Effector memory CD8-positive, alpha-beta T cell (primary cell): ENCODE results near the gene FGD3.
A peak's percentile ranks its signal among the peaks of the same experiment; 100 is the strongest.

ENCODE experiments used
- ATAC-seq: fragments of 150-1000 bp; cut with Tn5 transposase; replicated peaks from 2 replicates; pipeline ENCODE4 v1.10.0; 2021; ENCODE audit warnings: mild to moderate bottlenecking, moderate library complexity
- DNase-seq, 3 experiments: peaks; one replicate each; pipeline ENCODE4 v3.0.0; 2021
- H3K27ac Mint-ChIP-seq, 2 donors: one replicate each; pipeline ENCODE4 v1.8.0; 2022; ENCODE audit warnings: mild to moderate bottlenecking in 2 of 2, mixed read lengths in 2 of 2, moderate library complexity in 2 of 2
- H3K27me3 Mint-ChIP-seq, 2 donors: one replicate each; pipeline ENCODE4 v1.8.0; 2022; ENCODE audit warnings: mixed read lengths in 2 of 2
- H3K36me3 Mint-ChIP-seq: one replicate; pipeline ENCODE4 v1.8.0; 2022; ENCODE audit warnings: mild to moderate bottlenecking, moderate library complexity, mixed read lengths; ENCODE audit not compliant: insufficient read depth
- H3K4me1 Mint-ChIP-seq, 2 donors: one replicate each; pipeline ENCODE4 v1.8.0; 2022; ENCODE audit warnings: low read depth in 2 of 2, mixed read lengths in 2 of 2
- H3K4me3 Mint-ChIP-seq, 2 donors: one replicate each; pipeline ENCODE4 v1.8.0; 2022; ENCODE audit warnings: mild to moderate bottlenecking in 2 of 2, mixed read lengths in 2 of 2, moderate library complexity in 2 of 2
- H3K9me3 Mint-ChIP-seq, 2 donors: one replicate each; pipeline ENCODE4 v1.8.0; 2022; ENCODE audit warnings: mixed read lengths in 2 of 2

FGD3 gene

GRCh38 chr9:93064392-93065134, 117.2 kb downstream of the FGD3 start:
- DNase-seq (peak; percentile 86 to 87 (median 86)), ATAC-seq (peak; percentile 97)
- Mint-ChIP-seq H3K4me1 (peaks cover 54 to 70% of the 10 kb centered on the region in 2 donors), H3K27ac (peak overlapping the region; percentile 96 to 97), H3K27me3 (no peaks in the 10 kb centered on the region), H3K9me3 (no peaks in the 10 kb centered on the region), H3K4me3 (peak overlapping the region; percentile 81 to 89), H3K36me3 (peaks cover 21% of the 10 kb centered on the region)

- peaks cover 47 to 64% of the 10 kb centered on the region in 2 donors for H3K4me1 Mint-ChIP-seq
- H3K36me3 Mint-ChIP-seq: peaks cover 25% of the 10 kb centered on the region
- peak overlapping the region; percentile 96 to 97 for H3K27ac Mint-ChIP-seq
- ATAC-seq: no peak
- no peak for DNase-seq
- no peaks in the 10 kb centered on the region for H3K27me3 Mint-ChIP-seq
- no peaks in the 10 kb centered on the region for H3K9me3 Mint-ChIP-seq
- peak overlapping the region; percentile 81 to 89 for H3K4me3 Mint-ChIP-seq
These were observed 117.9 kb downstream of the FGD3 start for GRCh38 chr9:93065135-93065720.

GRCh38 chr9:93066978-93067603, 119.8 kb downstream of the FGD3 start:
- Mint-ChIP-seq H3K27me3 (no peaks in the 10 kb centered on the region), H3K36me3 (peaks cover 25% of the 10 kb centered on the region), H3K4me1 (peaks cover 31 to 48% of the 10 kb centered on the region in 2 donors), H3K9me3 (no peaks in the 10 kb centered on the region), H3K27ac (no peak overlapping the region), H3K4me3 (no peak overlapping the region)
- DNase-seq: no peak
- no peak for ATAC-seq

- ATAC-seq: no peak
- DNase-seq: no peak
- no peaks in the 10 kb centered on the region for H3K27me3 Mint-ChIP-seq
- peaks cover 27% of the 10 kb centered on the region for H3K36me3 Mint-ChIP-seq
- H3K27ac Mint-ChIP-seq: no peak overlapping the region
- peaks cover 18 to 37% of the 10 kb centered on the region in 2 donors for H3K4me1 Mint-ChIP-seq
- no peaks in the 10 kb centered on the region for H3K9me3 Mint-ChIP-seq
- no peak overlapping the region for H3K4me3 Mint-ChIP-seq
These were observed 121.6 kb downstream of the FGD3 start for GRCh38 chr9:93068956-93069355.

GRCh38 chr9:93071464-93071863, 124.1 kb downstream of the FGD3 start:
- Mint-ChIP-seq H3K27me3 (no peaks in the 10 kb centered on the region), H3K9me3 (no peaks in the 10 kb centered on the region), H3K4me3 (no peak overlapping the region), H3K4me1 (peaks cover 2 to 18% of the 10 kb centered on the region in 2 donors), H3K36me3 (peaks cover 8% of the 10 kb centered on the region), H3K27ac (no peak overlapping the region)
- ATAC-seq: no peak
- no peak for DNase-seq

- Mint-ChIP-seq H3K4me1 (peaks cover 4 to 14% of the 10 kb centered on the region in 2 donors), H3K4me3 (no peak overlapping the region), H3K27me3 (no peaks in the 10 kb centered on the region), H3K36me3 (peaks cover 8% of the 10 kb centered on the region), H3K9me3 (no peaks in the 10 kb centered on the region), H3K27ac (no peak overlapping the region)
- DNase-seq (no peak), ATAC-seq (no peak)
These were observed 125.1 kb downstream of the FGD3 start for GRCh38 chr9:93072383-93072795.

- no peaks in the 10 kb centered on the region for H3K9me3 Mint-ChIP-seq
- DNase-seq: no peak
- peaks cover 10% of the 10 kb centered on the region for H3K36me3 Mint-ChIP-seq
- no peak overlapping the region for H3K27ac Mint-ChIP-seq
- H3K4me3 Mint-ChIP-seq: no peak overlapping the region
- no peak for ATAC-seq
- H3K4me1 Mint-ChIP-seq: peaks cover 4 to 13% of the 10 kb centered on the region in 2 donors
- H3K27me3 Mint-ChIP-seq: no peaks in the 10 kb centered on the region
These were observed 128.9 kb downstream of the FGD3 start for GRCh38 chr9:93076101-93076791.

GRCh38 chr9:93076792-93077128, 129.4 kb downstream of the FGD3 start:
- no peak for ATAC-seq

GRCh38 chr9:93077367-93077766, 130.0 kb downstream of the FGD3 start:
- peaks cover 13% of the 10 kb centered on the region for H3K36me3 Mint-ChIP-seq
- peaks cover 4 to 13% of the 10 kb centered on the region in 2 donors for H3K4me1 Mint-ChIP-seq
- no peak for DNase-seq
- H3K9me3 Mint-ChIP-seq: no peaks in the 10 kb centered on the region
- H3K4me3 Mint-ChIP-seq: no peak overlapping the region
- H3K27ac Mint-ChIP-seq: no peak overlapping the region
- ATAC-seq: no peak
- no peaks in the 10 kb centered on the region for H3K27me3 Mint-ChIP-seq

More at GRCh38 chr9:93076792-93077128, 129.4 kb downstream of the FGD3 start:
- H3K4me3 Mint-ChIP-seq: no peak overlapping the region
- DNase-seq: no peak
- peaks cover 4 to 13% of the 10 kb centered on the region in 2 donors for H3K4me1 Mint-ChIP-seq
- H3K36me3 Mint-ChIP-seq: peaks cover 13% of the 10 kb centered on the region
- no peaks in the 10 kb centered on the region for H3K27me3 Mint-ChIP-seq
- H3K27ac Mint-ChIP-seq: no peak overlapping the region
- no peaks in the 10 kb centered on the region for H3K9me3 Mint-ChIP-seq

GRCh38 chr9:93077811-93078210, 130.5 kb downstream of the FGD3 start:
- Mint-ChIP-seq H3K27me3 (no peaks in the 10 kb centered on the region), H3K4me1 (peaks cover 8 to 13% of the 10 kb centered on the region in 2 donors), H3K27ac (no peak overlapping the region), H3K9me3 (no peaks in the 10 kb centered on the region), H3K4me3 (no peak overlapping the region), H3K36me3 (peaks cover 13% of the 10 kb centered on the region)
- DNase-seq: no peak
- no peak for ATAC-seq

- H3K36me3 Mint-ChIP-seq: peaks cover 9% of the 10 kb centered on the region
- H3K4me1 Mint-ChIP-seq: peaks cover 17 to 20% of the 10 kb centered on the region in 2 donors
- no peaks in the 10 kb centered on the region for H3K9me3 Mint-ChIP-seq
- no peak overlapping the region for H3K4me3 Mint-ChIP-seq
- DNase-seq (no peak), ATAC-seq (no peak)
- no peak overlapping the region for H3K27ac Mint-ChIP-seq
- H3K27me3 Mint-ChIP-seq: no peaks in the 10 kb centered on the region
These were observed 132.0 kb downstream of the FGD3 start for GRCh38 chr9:93079371-93079770.

- no peak for ATAC-seq
- no peaks in the 10 kb centered on the region for H3K9me3 Mint-ChIP-seq
- peaks cover 9% of the 10 kb centered on the region for H3K36me3 Mint-ChIP-seq
- no peak for DNase-seq
- H3K4me1 Mint-ChIP-seq: peaks cover 14 to 15% of the 10 kb centered on the region in 2 donors
- H3K4me3 Mint-ChIP-seq: no peak overlapping the region
- no peak overlapping the region for H3K27ac Mint-ChIP-seq
- no peaks in the 10 kb centered on the region for H3K27me3 Mint-ChIP-seq
These were observed 133.1 kb downstream of the FGD3 start for GRCh38 chr9:93080406-93080805.

- Mint-ChIP-seq H3K36me3 (peaks cover 13% of the 10 kb centered on the region), H3K4me3 (no peak overlapping the region), H3K27me3 (no peaks in the 10 kb centered on the region), H3K9me3 (no peaks in the 10 kb centered on the region), H3K4me1 (peaks cover 14 to 15% of the 10 kb centered on the region in 2 donors), H3K27ac (no peak overlapping the region)
- DNase-seq (no peak), ATAC-seq (no peak)
These were observed 133.8 kb downstream of the FGD3 start for GRCh38 chr9:93081081-93081529.
